ENCODE data around the gene MYOM3. TPM values are rescaled to one million over a fixed set of nuclear protein-coding genes. Genes with fewer than 3 reads are reported as not detected.
"Not testable (repeated sequence)": the region's sequence is repeated elsewhere in the genome, so short reads cannot be mapped to it uniquely, and the experiment has no call there.

The MYOM3 gene
- total RNA-seq, 1 donor from 2014 or later: not detected

- no peak overlapping the region for H3K27ac Mint-ChIP-seq
- intact Hi-C loops (cut with micrococcal nuclease): no loop called here
Observed at GRCh38 chr1:24042315-24042714, 69.6 kb downstream of the MYOM3 start.

GRCh38 chr1:24036088-24036487 is 75.8 kb downstream of the MYOM3 start:
- no peak overlapping the region for H3K4me3 Mint-ChIP-seq
- H3K4me1 Mint-ChIP-seq (ENCODE audit: low read depth): no peaks in the 10 kb centered on the region
- no peak overlapping the region for H3K27ac Mint-ChIP-seq
- intact Hi-C loops (cut with micrococcal nuclease): no loop called here
- no peaks in the 10 kb centered on the region for H3K36me3 Mint-ChIP-seq (ENCODE audit: low read depth)
- no peak for DNase-seq (ENCODE audit: low spot score)
- H3K27me3 Mint-ChIP-seq (ENCODE audit: insufficient read depth): peaks cover 14% of the 10 kb centered on the region
- H3K9me3 Mint-ChIP-seq: no peaks in the 10 kb centered on the region

More at GRCh38 chr1:24042315-24042714, 69.6 kb downstream of the MYOM3 start:
- Mint-ChIP-seq H3K4me1 (ENCODE audit: low read depth) (peaks cover 6% of the 10 kb centered on the region), H3K27me3 (ENCODE audit: insufficient read depth) (peaks cover 11% of the 10 kb centered on the region), H3K4me3 (no peak overlapping the region), H3K36me3 (ENCODE audit: low read depth) (no peaks in the 10 kb centered on the region), H3K9me3 (no peaks in the 10 kb centered on the region)
- DNase-seq (ENCODE audit: low spot score): no peak

GRCh38 chr1:24032981-24033380 is 79.0 kb downstream of the MYOM3 start:
- Mint-ChIP-seq H3K9me3 (no peaks in the 10 kb centered on the region), H3K27ac (no peak overlapping the region), H3K4me3 (no peak overlapping the region), H3K4me1 (ENCODE audit: low read depth) (no peaks in the 10 kb centered on the region), H3K27me3 (ENCODE audit: insufficient read depth) (peaks cover 6% of the 10 kb centered on the region), H3K36me3 (ENCODE audit: low read depth) (no peaks in the 10 kb centered on the region)
- DNase-seq (ENCODE audit: low spot score): no peak
- intact Hi-C loops (cut with micrococcal nuclease): no loop called here

- DNase-seq (ENCODE audit: low spot score); intact Hi-C loops (cut with micrococcal nuclease); H3K36me3 Mint-ChIP-seq (ENCODE audit: low read depth); H3K27ac Mint-ChIP-seq; H3K9me3 Mint-ChIP-seq; H3K4me3 Mint-ChIP-seq; H3K27me3 Mint-ChIP-seq (ENCODE audit: insufficient read depth); H3K4me1 Mint-ChIP-seq (ENCODE audit: low read depth): not testable (repeated sequence)
Observed at GRCh38 chr1:24030976-24031516, 80.9 kb downstream of the MYOM3 start.

- Mint-ChIP-seq H3K27me3 (ENCODE audit: insufficient read depth) (no peaks in the 10 kb centered on the region), H3K27ac (no peak overlapping the region), H3K9me3 (no peaks in the 10 kb centered on the region), H3K4me1 (ENCODE audit: low read depth) (no peaks in the 10 kb centered on the region), H3K4me3 (no peak overlapping the region), H3K36me3 (ENCODE audit: low read depth) (no peaks in the 10 kb centered on the region)
- intact Hi-C loops (cut with micrococcal nuclease): loop anchor here (1.0 kb wide), 2 partner anchors 79 to 219 kb away; no protein-coding TSS in a partner anchor
- DNase-seq (ENCODE audit: low spot score): no peak
Observed at GRCh38 chr1:24027838-24028468, 84.0 kb downstream of the MYOM3 start.

- H3K36me3 Mint-ChIP-seq (ENCODE audit: low read depth): no peaks in the 10 kb centered on the region
- H3K4me1 Mint-ChIP-seq (ENCODE audit: low read depth): no peaks in the 10 kb centered on the region
- H3K9me3 Mint-ChIP-seq: no peaks in the 10 kb centered on the region
- no peak overlapping the region for H3K27ac Mint-ChIP-seq
- peaks cover 2% of the 10 kb centered on the region for H3K27me3 Mint-ChIP-seq (ENCODE audit: insufficient read depth)
- DNase-seq (ENCODE audit: low spot score): no peak
- intact Hi-C loops (cut with micrococcal nuclease): no loop called here
- H3K4me3 Mint-ChIP-seq: no peak overlapping the region
Observed at GRCh38 chr1:24022581-24023361, 89.2 kb downstream of the MYOM3 start.

GRCh38 chr1:24021403-24022266 is 90.3 kb downstream of the MYOM3 start:
- Mint-ChIP-seq H3K27ac (no peak overlapping the region), H3K27me3 (ENCODE audit: insufficient read depth) (peaks cover 5% of the 10 kb centered on the region), H3K4me3 (no peak overlapping the region), H3K36me3 (ENCODE audit: low read depth) (no peaks in the 10 kb centered on the region), H3K4me1 (ENCODE audit: low read depth) (no peaks in the 10 kb centered on the region), H3K9me3 (no peaks in the 10 kb centered on the region)
- DNase-seq (ENCODE audit: low spot score): no peak
- intact Hi-C loops (cut with micrococcal nuclease): no loop called here

- Mint-ChIP-seq H3K27me3 (ENCODE audit: insufficient read depth) (peaks cover 5% of the 10 kb centered on the region), H3K27ac (no peak overlapping the region), H3K36me3 (ENCODE audit: low read depth) (no peaks in the 10 kb centered on the region), H3K4me3 (no peak overlapping the region), H3K9me3 (no peaks in the 10 kb centered on the region), H3K4me1 (ENCODE audit: low read depth) (no peaks in the 10 kb centered on the region)
- intact Hi-C loops (cut with micrococcal nuclease): no loop called here
- no peak for DNase-seq (ENCODE audit: low spot score)
Observed at GRCh38 chr1:24020470-24020869, 91.5 kb downstream of the MYOM3 start.

GRCh38 chr1:24020025-24020424 is 91.9 kb downstream of the MYOM3 start:
- Mint-ChIP-seq H3K4me3 (no peak overlapping the region), H3K9me3 (no peaks in the 10 kb centered on the region), H3K27me3 (ENCODE audit: insufficient read depth) (peaks cover 5% of the 10 kb centered on the region), H3K27ac (no peak overlapping the region), H3K36me3 (ENCODE audit: low read depth) (no peaks in the 10 kb centered on the region), H3K4me1 (ENCODE audit: low read depth) (no peaks in the 10 kb centered on the region)
- intact Hi-C loops (cut with micrococcal nuclease): no loop called here
- DNase-seq (ENCODE audit: low spot score): no peak

- Mint-ChIP-seq H3K27me3 (ENCODE audit: insufficient read depth) (peaks cover 5% of the 10 kb centered on the region), H3K27ac (no peak overlapping the region), H3K9me3 (no peaks in the 10 kb centered on the region), H3K4me1 (ENCODE audit: low read depth) (no peaks in the 10 kb centered on the region), H3K36me3 (ENCODE audit: low read depth) (no peaks in the 10 kb centered on the region), H3K4me3 (no peak overlapping the region)
- DNase-seq (ENCODE audit: low spot score): no peak
- intact Hi-C loops (cut with micrococcal nuclease): no loop called here
Observed at GRCh38 chr1:24018611-24019580, 93.0 kb downstream of the MYOM3 start.

- no peak overlapping the region for H3K4me3 Mint-ChIP-seq
- no peaks in the 10 kb centered on the region for H3K9me3 Mint-ChIP-seq
- no peaks in the 10 kb centered on the region for H3K4me1 Mint-ChIP-seq (ENCODE audit: low read depth)
- intact Hi-C loops (cut with micrococcal nuclease): no loop called here
- no peaks in the 10 kb centered on the region for H3K36me3 Mint-ChIP-seq (ENCODE audit: low read depth)
- peaks cover 9% of the 10 kb centered on the region for H3K27me3 Mint-ChIP-seq (ENCODE audit: insufficient read depth)
- no peak overlapping the region for H3K27ac Mint-ChIP-seq
- no peak for DNase-seq (ENCODE audit: low spot score)
Observed at GRCh38 chr1:24015221-24016210, 96.4 kb downstream of the MYOM3 start.

All from activated T-helper 1 cell treated with anti-CD3 and anti-CD28 coated beads, Interleukin-12 subunit alpha, Interleukin-12 subunit beta, Interleukin-2, Interleukin-4 antibody, amounts not matched to agents 30 ng/mL and 10 ng/mL and 1 ng/mL, durations not matched to agents 14 hours and 24 hours and 36 hours (primary cell).